Activated T-cell treated with anti-CD3 and anti-CD28 coated beads, Interleukin-2, amount 50 U/mL, for 4 hours (primary cell): Measurements from ENCODE around the gene DNASE2B. TPM values are rescaled to one million over a fixed set of nuclear protein-coding genes. Genes with fewer than 3 reads are reported as not detected.
A peak's percentile ranks its signal among the peaks of the same experiment; 100 is the strongest.

Experiments
- ATAC-seq, 2 donors: fragments of 200-7000 bp; cut with Tn5 transposase; one replicate each; pipeline ENCODE4 v1.10.0; 2021
- DNase-seq: peaks from one replicate; pipeline ENCODE4 v3.0.0-alpha.2; 2020
- H3K27me3 Mint-ChIP-seq: one replicate; pipeline ENCODE4 v1.8.0; 2021; ENCODE audit warnings: low read depth, mixed read lengths
- H3K36me3 Mint-ChIP-seq: one replicate; pipeline ENCODE4 v1.8.0; 2022; ENCODE audit warnings: mixed read lengths; ENCODE audit not compliant: insufficient read depth
- H3K4me1 Mint-ChIP-seq: one replicate; pipeline ENCODE4 v1.8.0; 2021; ENCODE audit warnings: low read depth, mixed read lengths
- H3K4me3 Mint-ChIP-seq: one replicate; pipeline ENCODE4 v1.8.0; 2021; ENCODE audit warnings: mild to moderate bottlenecking, moderate library complexity, mixed read lengths
- H3K9me3 Mint-ChIP-seq: one replicate; pipeline ENCODE4 v1.8.0; 2021; ENCODE audit warnings: mixed read lengths
- total RNA-seq, 3 donors: library from RNA; stranded (reverse); gene quantifications; one replicate each; pipeline ENCODE4 v1.2.1, GENCODE V29; 2021

DNASE2B gene
- total RNA-seq, 3 donors from 2014 or later, result not detected

DNA sequence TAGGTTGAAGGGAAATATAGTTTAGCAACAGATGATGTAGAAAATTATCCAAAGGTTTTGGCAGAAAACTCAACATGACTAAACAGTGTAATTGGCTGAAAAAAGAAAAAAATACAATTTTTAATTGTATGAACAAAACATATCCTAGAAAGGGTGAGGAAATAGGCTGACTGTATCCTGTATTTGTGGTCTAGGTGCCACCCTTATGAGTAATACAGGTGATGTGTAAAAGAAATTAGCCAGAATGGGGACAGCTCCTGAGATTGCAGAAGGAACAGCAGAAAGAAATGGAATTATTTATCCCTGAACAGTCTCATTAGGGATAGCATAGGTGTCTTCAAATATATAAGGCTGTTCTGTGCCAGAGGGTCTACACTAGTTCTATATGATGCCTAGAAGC, 24.6 kb downstream of the DNASE2B start:
- no peak overlapping the region for H3K4me3 Mint-ChIP-seq
- no peaks in the 10 kb centered on the region for H3K36me3 Mint-ChIP-seq
- H3K27me3 Mint-ChIP-seq, result no peaks in the 10 kb centered on the region
- no peaks in the 10 kb centered on the region for H3K9me3 Mint-ChIP-seq
- no peak for ATAC-seq
- DNase-seq, result no peak
- H3K4me1 Mint-ChIP-seq, result no peaks in the 10 kb centered on the region

DNA sequence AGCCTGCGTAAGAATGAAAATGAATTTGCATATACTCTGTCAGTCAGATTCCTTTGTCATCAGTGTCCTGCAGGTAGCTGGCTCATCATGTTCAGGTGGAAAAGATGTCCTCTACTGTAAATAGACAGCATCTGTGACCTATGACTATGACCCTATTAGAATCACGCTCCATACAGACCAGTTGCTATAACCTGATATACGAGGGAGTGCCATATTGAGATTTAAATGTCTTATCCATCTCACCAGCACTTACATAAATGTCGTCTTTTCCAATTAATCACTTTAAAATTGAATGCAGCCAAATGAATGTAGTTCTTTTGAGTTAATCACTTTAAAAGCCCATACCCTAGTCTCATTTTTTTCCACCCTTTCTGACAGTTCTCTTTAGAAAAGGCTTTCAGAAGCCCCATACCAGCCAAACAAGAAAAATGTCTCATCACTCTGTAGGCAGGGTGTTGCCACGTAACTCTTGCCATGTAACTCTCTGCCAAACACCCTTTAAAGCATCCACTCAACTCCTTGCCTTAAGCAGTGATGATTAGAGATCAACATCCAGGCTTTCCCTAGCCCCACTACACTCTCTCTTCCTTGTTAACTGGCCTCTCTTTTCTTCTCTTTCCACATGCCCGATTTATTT, 26.3 kb downstream of the DNASE2B start:
- Mint-ChIP-seq H3K9me3 (peaks cover 5% of the 10 kb centered on the region), H3K4me1 (no peaks in the 10 kb centered on the region), H3K4me3 (no peak overlapping the region), H3K36me3 (peaks cover under 1% of the 10 kb centered on the region), H3K27me3 (no peaks in the 10 kb centered on the region)
- DNase-seq, result no peak
- no peak for ATAC-seq

DNA sequence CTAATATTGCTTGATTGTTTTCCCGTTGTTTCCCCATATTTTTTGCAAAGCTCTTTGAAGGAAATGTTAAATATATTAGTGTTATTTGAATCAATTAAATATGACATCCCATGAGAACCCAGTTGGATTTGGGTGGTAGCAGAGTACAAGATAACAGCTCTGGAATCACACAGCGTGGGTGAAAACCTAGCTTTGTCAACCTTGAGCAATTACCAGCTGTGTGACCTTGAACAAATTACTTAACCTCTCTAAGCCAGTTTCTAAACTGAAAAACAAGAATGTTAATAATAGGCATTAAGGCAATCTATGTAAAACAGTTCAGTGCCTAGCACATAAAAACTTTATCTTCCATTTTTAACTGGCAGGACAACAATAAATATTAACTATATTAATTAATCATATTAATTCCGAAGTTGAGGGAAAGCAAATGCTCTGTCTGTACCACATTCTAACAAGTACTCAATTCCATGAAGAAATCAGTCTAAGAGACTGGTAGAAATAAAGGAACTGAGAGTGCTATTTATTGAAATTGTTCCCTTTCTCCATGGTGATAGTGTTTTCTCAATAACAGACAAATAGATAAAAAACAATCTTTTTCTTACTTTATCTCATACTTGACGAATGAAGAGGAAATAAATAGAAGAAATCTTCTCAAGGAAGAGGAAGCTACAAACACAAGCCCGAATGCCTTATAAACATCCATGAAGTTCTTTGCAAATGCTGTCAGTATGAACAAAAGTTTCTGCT, 27.0 kb downstream of the DNASE2B start:
- peaks cover 2% of the 10 kb centered on the region for H3K36me3 Mint-ChIP-seq
- H3K9me3 Mint-ChIP-seq, result peaks cover 8% of the 10 kb centered on the region
- H3K4me3 Mint-ChIP-seq, result no peak overlapping the region
- no peaks in the 10 kb centered on the region for H3K4me1 Mint-ChIP-seq
- ATAC-seq, result no peak
- DNase-seq, result no peak
- H3K27me3 Mint-ChIP-seq, result no peaks in the 10 kb centered on the region

DNA sequence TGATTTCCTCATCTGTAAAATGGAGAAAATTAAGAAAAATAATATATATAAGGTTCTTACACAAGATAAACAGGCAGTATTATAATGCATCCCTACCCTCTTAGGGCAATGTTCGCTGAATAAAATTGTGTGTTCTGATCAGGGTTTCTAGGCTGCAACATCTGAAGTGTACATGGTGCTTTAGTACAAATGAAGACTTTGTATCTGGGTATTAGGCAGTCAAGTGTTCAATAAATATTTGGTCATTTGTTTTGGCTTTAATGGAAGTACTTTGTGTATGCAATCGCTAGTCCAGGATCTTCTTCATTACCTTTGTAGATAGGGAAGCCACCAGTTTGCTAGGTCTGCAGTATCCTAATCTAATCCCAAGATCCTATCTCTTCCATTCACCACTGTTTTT, 28.1 kb downstream of the DNASE2B start:
- Mint-ChIP-seq H3K36me3 (peaks cover 2% of the 10 kb centered on the region), H3K4me3 (no peak overlapping the region), H3K9me3 (peaks cover 11% of the 10 kb centered on the region), H3K27me3 (no peaks in the 10 kb centered on the region), H3K4me1 (no peaks in the 10 kb centered on the region)
- no peak for ATAC-seq
- DNase-seq, result no peak

DNA sequence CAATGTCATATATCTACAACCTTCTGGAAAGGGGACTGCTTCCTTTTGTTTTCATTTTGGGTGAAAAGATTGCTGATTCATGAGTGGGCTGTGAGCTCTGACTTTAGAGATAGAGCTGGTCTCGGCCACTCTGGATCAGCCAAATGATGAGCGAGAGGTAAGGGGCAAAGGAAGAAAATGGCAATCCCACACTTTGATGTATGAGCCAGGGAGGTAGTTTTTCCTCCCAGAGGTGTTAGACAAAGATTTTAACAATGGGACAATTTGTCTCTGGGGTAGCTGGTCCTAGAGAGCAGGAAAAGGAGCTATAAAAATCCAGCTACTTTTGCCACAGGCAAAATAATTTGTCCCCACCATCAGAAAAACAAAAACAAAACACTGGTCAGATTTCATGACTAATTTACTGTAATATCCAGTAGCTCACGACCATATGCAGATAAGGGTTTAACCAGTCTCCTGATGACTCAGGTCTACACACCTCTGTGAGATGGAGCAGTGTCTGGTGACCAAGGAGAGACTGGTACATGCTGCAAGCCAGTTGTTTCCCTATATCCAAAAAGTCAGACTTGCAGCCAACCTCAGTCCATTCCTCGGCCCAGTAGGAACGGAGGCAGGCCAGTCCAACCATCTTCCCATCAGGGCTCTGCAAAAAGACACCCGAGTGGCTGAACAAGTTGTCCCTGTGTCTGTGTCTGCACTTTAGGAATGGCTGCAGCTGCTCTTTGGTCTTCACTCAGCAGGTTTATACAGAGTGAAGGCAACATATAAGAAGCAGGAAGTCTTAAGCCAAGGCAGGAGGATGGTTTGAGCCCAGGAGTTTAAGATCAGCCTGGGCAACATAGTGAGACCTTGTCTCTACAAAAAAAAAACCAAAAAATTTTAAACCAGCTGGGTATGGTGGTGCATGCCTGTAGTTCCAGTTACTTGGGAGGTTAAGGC, 29.2 kb downstream of the DNASE2B start:
- ATAC-seq, result no peak
- peaks cover 2% of the 10 kb centered on the region for H3K36me3 Mint-ChIP-seq

DNA sequence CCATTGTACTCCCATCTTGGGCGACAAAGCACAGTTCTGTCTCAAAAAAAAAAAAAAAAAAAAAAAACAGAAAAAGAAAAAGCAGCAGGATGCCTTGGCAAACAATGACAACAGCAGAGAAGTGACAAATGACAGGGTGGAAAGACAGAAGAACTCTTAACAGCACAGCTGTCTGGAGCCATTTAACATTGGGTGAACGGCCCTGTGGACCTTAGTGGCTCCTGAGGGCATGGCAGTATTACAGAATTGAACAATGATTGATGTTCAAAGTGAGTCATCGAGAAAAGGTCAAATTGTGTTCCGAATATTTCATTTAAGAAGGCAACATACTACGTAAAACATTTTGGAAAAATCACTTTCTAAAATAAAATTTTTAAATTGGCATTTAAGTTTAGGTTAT, 30.0 kb downstream of the DNASE2B start:
- peaks cover 2% of the 10 kb centered on the region for H3K4me1 Mint-ChIP-seq
- no peaks in the 10 kb centered on the region for H3K27me3 Mint-ChIP-seq
- H3K4me3 Mint-ChIP-seq, result no peak overlapping the region

More for the DNA sequence above, 29.2 kb downstream of the DNASE2B start:
- DNase-seq, result no peak
- Mint-ChIP-seq H3K4me3 (no peak overlapping the region), H3K27me3 (no peaks in the 10 kb centered on the region), H3K9me3 (peaks cover 11% of the 10 kb centered on the region), H3K4me1 (no peaks in the 10 kb centered on the region)

DNA sequence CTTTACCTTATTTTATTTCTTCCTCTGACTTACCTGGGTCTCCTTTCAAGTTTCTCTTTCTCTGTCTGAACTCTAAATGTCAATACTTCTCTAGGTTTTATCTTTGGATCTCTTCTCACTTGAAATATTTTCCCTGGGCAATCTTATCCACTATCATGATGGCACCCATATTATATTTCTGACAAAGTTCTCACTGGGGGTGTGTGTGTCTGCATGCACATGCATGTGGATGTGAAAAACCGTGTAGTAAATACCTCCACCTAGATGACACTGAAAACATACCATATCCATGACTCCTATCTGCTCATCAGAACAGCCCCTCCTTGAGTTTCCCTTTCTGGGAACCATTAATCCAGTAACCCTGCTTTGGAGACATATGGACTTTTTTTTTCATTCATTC, 30.9 kb downstream of the DNASE2B start:
- peaks cover 2% of the 10 kb centered on the region for H3K36me3 Mint-ChIP-seq

More for the DNA sequence above, 30.0 kb downstream of the DNASE2B start:
- Mint-ChIP-seq H3K9me3 (peaks cover 11% of the 10 kb centered on the region), H3K36me3 (peaks cover 2% of the 10 kb centered on the region)
- ATAC-seq (no peak), DNase-seq (no peak)

DNA sequence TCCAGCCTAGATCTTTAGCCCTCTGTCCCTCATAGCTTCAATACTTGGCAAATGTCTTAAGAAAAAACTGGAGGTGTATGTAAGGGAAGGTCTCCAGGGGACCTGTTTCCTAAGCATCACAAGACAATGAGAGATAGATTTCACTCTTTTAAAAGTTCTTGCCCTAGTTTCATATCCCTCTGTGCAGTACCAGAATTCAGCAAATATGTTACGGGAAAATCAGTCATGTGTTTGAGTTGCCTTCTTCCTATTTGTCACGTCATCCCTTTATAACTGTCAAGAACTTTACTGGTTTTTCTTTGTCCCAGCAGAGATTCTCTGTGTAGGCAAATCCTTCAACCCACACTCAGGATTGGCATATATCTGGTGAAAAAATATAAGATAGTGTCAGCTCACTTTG, 32.3 kb downstream of the DNASE2B start:
- Mint-ChIP-seq H3K4me1 (peaks cover 11% of the 10 kb centered on the region), H3K27me3 (no peaks in the 10 kb centered on the region), H3K4me3 (no peak overlapping the region), H3K36me3 (peaks cover 2% of the 10 kb centered on the region), H3K9me3 (peaks cover 11% of the 10 kb centered on the region)
- no peak for ATAC-seq
- no peak for DNase-seq

More for the DNA sequence above, 30.9 kb downstream of the DNASE2B start:
- no peak for ATAC-seq
- no peak for DNase-seq
- Mint-ChIP-seq H3K4me1 (peaks cover 11% of the 10 kb centered on the region), H3K27me3 (no peaks in the 10 kb centered on the region), H3K4me3 (no peak overlapping the region), H3K9me3 (peaks cover 11% of the 10 kb centered on the region)

DNA sequence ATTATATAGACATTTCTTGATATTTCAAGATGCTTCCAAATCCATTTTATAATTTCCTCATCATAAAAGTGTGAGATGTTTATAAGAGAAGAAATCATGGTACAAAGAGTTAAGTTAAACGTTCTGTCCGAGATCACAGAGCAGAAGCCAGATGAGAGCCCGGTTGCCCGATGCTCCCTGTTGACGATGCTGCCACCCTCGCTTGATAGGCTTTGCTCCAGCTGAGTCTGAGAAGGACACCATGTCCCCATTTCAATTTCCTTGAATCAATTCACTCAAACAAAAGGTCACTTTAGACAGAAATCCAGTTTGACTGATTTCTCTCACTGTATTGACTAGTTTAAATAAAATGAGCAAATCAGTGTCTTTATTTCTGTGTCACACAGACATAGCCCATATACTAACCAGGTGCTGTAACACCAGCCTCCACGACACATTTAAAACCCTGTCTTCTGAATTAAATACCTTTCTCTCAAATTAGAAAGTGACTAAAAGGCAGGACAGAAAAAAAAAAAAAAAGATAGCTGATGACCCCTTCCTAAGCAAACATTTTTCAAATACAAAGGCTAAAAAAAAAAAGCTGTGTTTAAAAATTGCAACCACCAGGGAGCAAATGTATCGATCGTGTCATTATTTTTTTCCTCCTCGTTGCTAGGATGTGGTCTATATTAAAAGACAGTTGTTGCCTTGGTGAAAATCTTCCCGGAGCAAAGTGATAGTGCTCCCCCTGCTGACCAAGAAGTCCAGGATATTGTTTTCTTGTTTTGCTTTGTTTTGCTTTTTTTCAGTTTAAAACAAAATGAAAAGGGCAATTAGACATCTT, 35.2 kb downstream of the DNASE2B start:
- Mint-ChIP-seq H3K27me3 (no peaks in the 10 kb centered on the region), H3K36me3 (peaks cover 2% of the 10 kb centered on the region), H3K9me3 (peaks cover 11% of the 10 kb centered on the region), H3K4me3 (peak overlapping the region; percentile 57), H3K4me1 (peaks cover 17% of the 10 kb centered on the region)
- peak; percentile 39 for DNase-seq
- peak; percentile 58 to 73 for ATAC-seq

DNA sequence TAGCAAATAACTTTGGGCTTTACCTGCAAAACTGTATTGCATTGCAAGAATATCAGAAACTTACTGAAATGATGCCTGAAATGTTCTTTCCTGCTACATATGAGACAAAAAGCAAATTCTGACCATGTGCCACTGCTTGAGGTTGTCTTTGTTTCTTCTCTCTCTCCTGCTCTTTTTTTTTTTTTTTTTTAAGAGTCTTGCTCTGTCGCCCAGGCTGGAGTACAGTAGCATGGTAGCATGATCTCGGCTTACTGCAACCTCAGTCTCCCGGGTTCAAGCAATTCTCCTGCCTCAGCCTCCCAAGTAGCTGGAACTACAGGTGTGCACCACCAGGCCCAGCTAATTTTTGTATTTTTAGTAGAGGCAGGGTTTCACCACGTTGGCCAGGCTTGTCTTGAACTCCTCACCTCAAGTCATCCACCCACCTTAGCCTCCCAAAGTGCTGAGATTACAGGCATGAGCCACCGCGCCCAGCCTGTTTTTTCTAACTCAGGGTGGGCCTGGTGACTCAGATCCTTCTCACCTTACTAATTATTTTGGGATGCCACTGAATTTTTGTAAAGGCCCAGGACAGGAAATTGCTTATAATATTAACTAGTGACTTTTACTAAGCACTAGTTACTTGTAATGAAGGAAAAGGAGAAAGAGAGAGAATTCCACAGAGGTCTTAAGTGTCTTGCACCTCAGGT, 35.9 kb downstream of the DNASE2B start:
- DNase-seq (no peak), ATAC-seq (no peak)
- no peaks in the 10 kb centered on the region for H3K27me3 Mint-ChIP-seq

DNA sequence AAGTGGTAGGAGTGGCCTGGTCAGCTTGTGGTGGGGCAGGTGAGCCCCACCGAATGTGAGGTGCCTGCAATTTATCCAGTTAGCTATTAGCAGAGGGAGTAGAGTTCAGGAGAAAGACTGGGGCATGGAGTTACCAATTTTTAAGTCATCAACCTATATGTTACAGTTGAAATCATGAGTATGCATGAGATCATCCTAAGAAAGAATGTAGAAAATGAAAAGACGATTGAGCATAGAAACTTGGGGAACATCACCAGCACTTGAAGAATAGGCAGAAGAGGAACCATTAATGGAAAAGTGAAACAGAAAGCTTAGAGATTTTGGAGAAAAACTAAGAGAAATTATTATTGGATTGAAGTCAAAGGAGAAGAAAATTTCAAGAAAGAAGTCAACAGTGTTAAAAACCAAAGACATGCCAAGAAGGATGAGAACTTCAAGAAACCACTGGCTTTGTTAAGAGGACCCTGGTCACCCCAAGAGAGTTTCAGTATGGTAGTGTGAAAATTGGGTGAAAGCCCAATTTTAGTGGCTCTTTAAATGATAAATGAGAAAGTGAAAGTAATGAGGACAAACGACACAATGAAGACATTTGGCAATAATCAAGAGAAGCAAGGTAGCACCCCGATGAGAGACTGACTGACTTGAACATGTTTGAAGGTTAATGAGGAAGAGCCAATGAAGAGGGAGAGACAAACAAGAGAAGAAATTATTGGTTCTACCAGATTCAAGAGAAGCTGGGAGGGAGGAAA, 36.7 kb downstream of the DNASE2B start:
- H3K4me1 Mint-ChIP-seq, result peaks cover 17% of the 10 kb centered on the region
- ATAC-seq (peak; percentile 25 to 39), DNase-seq (no peak)
- H3K4me3 Mint-ChIP-seq, result no peak overlapping the region
- peaks cover 3% of the 10 kb centered on the region for H3K9me3 Mint-ChIP-seq
- no peaks in the 10 kb centered on the region for H3K27me3 Mint-ChIP-seq
- no peaks in the 10 kb centered on the region for H3K36me3 Mint-ChIP-seq

More for the DNA sequence above, 35.9 kb downstream of the DNASE2B start:
- H3K36me3 Mint-ChIP-seq, result peaks cover 2% of the 10 kb centered on the region
- peaks cover 17% of the 10 kb centered on the region for H3K4me1 Mint-ChIP-seq
- H3K4me3 Mint-ChIP-seq, result peak overlapping the region; percentile 57
- peaks cover 10% of the 10 kb centered on the region for H3K9me3 Mint-ChIP-seq

DNA sequence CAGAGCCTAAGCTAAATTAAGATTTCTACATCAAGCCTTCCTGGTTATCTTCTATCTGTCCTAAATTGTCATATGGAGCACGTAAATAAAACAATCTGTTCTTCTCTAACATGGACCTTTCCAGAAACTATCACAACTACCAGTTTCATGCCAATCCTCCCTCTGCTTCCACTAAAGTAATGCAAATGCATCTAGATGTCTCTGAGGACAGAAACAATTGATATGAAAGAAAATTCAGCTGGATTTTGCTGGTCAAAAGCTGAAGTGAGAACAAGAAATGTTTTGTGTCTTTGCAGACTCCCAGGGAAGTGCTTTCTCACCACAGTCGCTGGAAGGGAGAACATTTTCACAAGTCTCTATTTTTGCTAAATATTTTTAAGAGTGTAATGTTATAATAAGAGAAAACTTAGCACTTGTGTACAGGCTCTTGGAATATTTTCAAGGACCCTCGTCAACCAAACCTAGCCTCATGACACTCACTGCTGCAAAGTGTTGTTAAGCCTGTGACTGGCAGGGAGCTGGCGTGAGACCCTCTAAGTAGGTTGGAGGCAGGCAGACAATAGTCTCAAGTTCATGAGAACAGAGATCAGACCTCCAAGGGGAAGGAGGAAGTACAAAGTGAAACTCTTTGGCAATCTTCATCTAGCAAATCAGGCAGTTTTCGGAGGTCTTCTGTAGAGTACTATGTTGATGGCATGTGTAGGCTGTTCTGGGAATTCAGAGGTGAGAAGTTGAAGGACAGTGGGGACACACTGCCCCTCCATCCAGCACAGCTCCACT, 38.8 kb downstream of the DNASE2B start:
- H3K27me3 Mint-ChIP-seq, result no peaks in the 10 kb centered on the region
- DNase-seq (no peak), ATAC-seq (no peak)
- no peaks in the 10 kb centered on the region for H3K9me3 Mint-ChIP-seq
- no peaks in the 10 kb centered on the region for H3K36me3 Mint-ChIP-seq
- peaks cover 19% of the 10 kb centered on the region for H3K4me1 Mint-ChIP-seq
- H3K4me3 Mint-ChIP-seq, result no peak overlapping the region
